ENCODE measurements around the gene ANP32A. TPM values are rescaled to one million over a fixed set of nuclear protein-coding genes. Genes with fewer than 3 reads are reported as not detected.

Gene ANP32A
- total RNA-seq, 1 experiment from 2014 or later: 220 TPM

DNA sequence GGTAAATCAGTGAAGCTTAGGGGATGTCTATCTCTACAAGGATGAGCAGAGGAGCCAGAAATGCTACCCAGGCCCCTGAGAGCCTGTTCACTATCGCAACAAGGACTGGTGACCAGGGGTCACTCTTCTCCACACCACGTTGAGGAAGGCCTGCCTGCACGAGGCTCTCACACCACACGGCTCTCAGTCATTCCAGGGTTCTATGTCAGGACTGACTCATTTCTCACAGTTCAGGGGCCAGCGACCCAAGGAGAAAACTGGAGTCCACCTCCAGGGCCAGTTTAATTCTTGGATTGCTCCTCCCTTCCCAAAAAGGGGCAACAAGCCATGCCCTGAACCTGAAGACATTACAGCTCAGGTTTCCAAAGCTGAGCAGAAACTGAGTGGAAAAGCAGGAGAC, 33.9 kb downstream of the ANP32A start:
- H3K9me2 ChIP-seq (ENCODE audit: insufficient read depth): no peaks in the 10 kb centered on the region
- H3K36me3 ChIP-seq (ENCODE audit: control insufficient read depth in 1 of 2, insufficient read depth in 2 of 2, low read length in 2 of 2): peaks cover 26% of the 10 kb centered on the region in 2 experiments; a peak in 3 of 4 replicates
- peaks cover 0 to 8% of the 10 kb centered on the region in 2 experiments; a peak in 1 of 4 replicates for H3K4me1 ChIP-seq (ENCODE audit: control insufficient read depth in 1 of 2, insufficient read depth in 2 of 2, low read length in 2 of 2)
- no peak for DNase-seq (ENCODE audit: low read depth, low spot score)
- ChIA-PET POLR2A (no interaction called here), RAD21 (ENCODE audit: low non-redundant PET in 1 of 2, low total read pairs in 2 of 2, uncharacterized antibody in 2 of 2, unreplicated experiment in 2 of 2) (no interaction called here), CTCF (interaction anchor here (1.9 kb wide), 1 partner anchor 89 kb away, joined by 7 read pairs; no protein-coding TSS in a partner anchor)
- no peak overlapping the region for H3K27ac ChIP-seq (ENCODE audit: low read depth, low read length)
- peaks cover 56% of the 10 kb centered on the region for H3K79me2 ChIP-seq (ENCODE audit: insufficient read depth, low read length)
- no TSS peak for BruUV-seq (replicated peaks)
- ATAC-seq: no peak
- no peak overlapping the region for H3K4me2 ChIP-seq (ENCODE audit: low read length)
- no peak overlapping the region for H3K9ac ChIP-seq (ENCODE audit: low read length)
- TF ChIP-seq, protein P1, sequence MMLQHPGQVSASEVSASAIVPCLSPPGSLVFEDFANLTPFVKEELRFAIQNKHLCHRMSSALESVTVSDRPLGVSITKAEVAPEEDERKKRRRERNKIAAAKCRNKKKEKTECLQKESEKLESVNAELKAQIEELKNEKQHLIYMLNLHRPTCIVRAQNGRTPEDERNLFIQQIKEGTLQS (IDR thresholded peaks at IDR 0.05): no peak
- TF ChIP-seq EZH2phosphoT487 (IDR thresholded peaks at IDR 0.05; ENCODE audit: borderline replicate concordance): no peak
- no peak for TF ChIP-seq SIN3A (IDR thresholded peaks at IDR 0.05; ENCODE audit: low read depth)
- no peak for TF ChIP-seq TCF7L2 (IDR thresholded peaks at IDR 0.05; ENCODE audit: borderline replicate concordance, extremely low read depth, insufficient read depth, insufficient read length)
- no peak for TF ChIP-seq POLR2AphosphoS5 (IDR thresholded peaks at IDR 0.05; ENCODE audit: low read depth, low read length)
- TF ChIP-seq, protein P2, sequence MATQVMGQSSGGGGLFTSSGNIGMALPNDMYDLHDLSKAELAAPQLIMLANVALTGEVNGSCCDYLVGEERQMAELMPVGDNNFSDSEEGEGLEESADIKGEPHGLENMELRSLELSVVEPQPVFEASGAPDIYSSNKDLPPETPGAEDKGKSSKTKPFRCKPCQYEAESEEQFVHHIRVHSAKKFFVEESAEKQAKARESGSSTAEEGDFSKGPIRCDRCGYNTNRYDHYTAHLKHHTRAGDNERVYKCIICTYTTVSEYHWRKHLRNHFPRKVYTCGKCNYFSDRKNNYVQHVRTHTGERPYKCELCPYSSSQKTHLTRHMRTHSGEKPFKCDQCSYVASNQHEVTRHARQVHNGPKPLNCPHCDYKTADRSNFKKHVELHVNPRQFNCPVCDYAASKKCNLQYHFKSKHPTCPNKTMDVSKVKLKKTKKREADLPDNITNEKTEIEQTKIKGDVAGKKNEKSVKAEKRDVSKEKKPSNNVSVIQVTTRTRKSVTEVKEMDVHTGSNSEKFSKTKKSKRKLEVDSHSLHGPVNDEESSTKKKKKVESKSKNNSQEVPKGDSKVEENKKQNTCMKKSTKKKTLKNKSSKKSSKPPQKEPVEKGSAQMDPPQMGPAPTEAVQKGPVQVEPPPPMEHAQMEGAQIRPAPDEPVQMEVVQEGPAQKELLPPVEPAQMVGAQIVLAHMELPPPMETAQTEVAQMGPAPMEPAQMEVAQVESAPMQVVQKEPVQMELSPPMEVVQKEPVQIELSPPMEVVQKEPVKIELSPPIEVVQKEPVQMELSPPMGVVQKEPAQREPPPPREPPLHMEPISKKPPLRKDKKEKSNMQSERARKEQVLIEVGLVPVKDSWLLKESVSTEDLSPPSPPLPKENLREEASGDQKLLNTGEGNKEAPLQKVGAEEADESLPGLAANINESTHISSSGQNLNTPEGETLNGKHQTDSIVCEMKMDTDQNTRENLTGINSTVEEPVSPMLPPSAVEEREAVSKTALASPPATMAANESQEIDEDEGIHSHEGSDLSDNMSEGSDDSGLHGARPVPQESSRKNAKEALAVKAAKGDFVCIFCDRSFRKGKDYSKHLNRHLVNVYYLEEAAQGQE (IDR thresholded peaks at IDR 0.05; ENCODE audit: low read depth): no peak
- no peak for TF ChIP-seq ZNF274 (IDR thresholded peaks at IDR 0.05; ENCODE audit: low read depth, low read length)
- no peak for TF ChIP-seq ELF1 (IDR thresholded peaks at IDR 0.05; ENCODE audit: borderline replicate concordance, low read depth)
- TF ChIP-seq SRF (IDR thresholded peaks at IDR 0.05; ENCODE audit: low read depth): no peak
- TF ChIP-seq, protein P3, sequence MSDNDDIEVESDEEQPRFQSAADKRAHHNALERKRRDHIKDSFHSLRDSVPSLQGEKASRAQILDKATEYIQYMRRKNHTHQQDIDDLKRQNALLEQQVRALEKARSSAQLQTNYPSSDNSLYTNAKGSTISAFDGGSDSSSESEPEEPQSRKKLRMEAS (IDR thresholded peaks at IDR 0.05): no peak
- H2AFZ ChIP-seq (ENCODE audit: low read depth, low read length, poor library complexity, severe bottlenecking): no peak overlapping the region
- intact Hi-C loops (cut with micrococcal nuclease): no loop called here
- no peaks in the 10 kb centered on the region for H3K9me3 ChIP-seq (ENCODE audit: control insufficient read depth in 1 of 2, insufficient read depth in 1 of 2, low read depth in 1 of 2, low read length in 2 of 2)
- H4K20me1 ChIP-seq (ENCODE audit: insufficient read depth): 0 out of 2 replicates have a peak, but pooled peaks cover 3% of the 10 kb centered on the region
- H3K27me3 ChIP-seq (ENCODE audit: insufficient read depth, low read length): no peaks in the 10 kb centered on the region
- H3K4me3 ChIP-seq (replicated peaks in 1 of 2; ENCODE audit: low read depth in 1 of 2, low read length in 2 of 2): no peak overlapping the region
